Stomach (tissue), 9 donors: ENCODE data around the gene TLE6. TPM values are rescaled to one million over a fixed set of nuclear protein-coding genes. Genes with fewer than 3 reads are reported as not detected.

Experiments used
- DNase-seq, 2 donors: peaks; one replicate each; pipeline versions ENCODE4 v3.0.0 to v3.0.0-alpha.2; 2013 to 2019
- H3K27ac ChIP-seq, 5 donors: fragments of 200-600 bp in 4 of 5; sonication (generic) in 4 of 5; one replicate each; pipeline ENCODE4 v1.5.1; 2013 to 2019; ENCODE audit warnings: mild to moderate bottlenecking in 1 of 5, moderate library complexity in 1 of 5
- H3K27me3 ChIP-seq, 3 donors: fragments of 200-600 bp; sonication (generic); one replicate each; pipeline ENCODE4 v1.5.1; 2017 to 2019; ENCODE audit warnings: mixed run types in 1 of 3
- H3K36me3 ChIP-seq, 4 donors: fragments of 200-600 bp; sonication (generic); 1 replicate in 3 of 4; 2 replicates in 1 of 4; pipeline ENCODE4 v1.5.1; 2016 to 2019
- H3K4me1 ChIP-seq, 4 donors: fragments of 200-600 bp; sonication (generic); one replicate each; pipeline ENCODE4 v1.5.1; 2016 to 2019
- H3K4me3 ChIP-seq, 4 donors: fragments of 200-600 bp; sonication (generic) in 3 of 4; one replicate each; pipeline ENCODE4 v1.5.1; 2016 to 2019; ENCODE audit warnings: mild to moderate bottlenecking in 1 of 4
- H3K9me3 ChIP-seq, 4 donors: fragments of 200-600 bp; sonication (generic); one replicate each; pipeline ENCODE4 v1.5.1; 2016 to 2019
- EP300 ChIP-seq: sonication (generic); formaldehyde crosslinking; IDR thresholded peaks from one replicate; pipeline ENCODE4 v1.6.1; 2017; ENCODE audit warnings: antibody characterized with exemption
- POLR2A ChIP-seq, 4 donors: fragments of 450-650 bp; IDR thresholded peaks; one replicate each; pipeline ENCODE4 v1.6.1; 2016; ENCODE audit warnings: antibody characterized with exemption in 4 of 4, control low read depth in 2 of 4, mild to moderate bottlenecking in 1 of 4, moderate library complexity in 1 of 4
- POLR2AphosphoS5 ChIP-seq, 3 donors: sonication (generic); formaldehyde crosslinking; IDR thresholded peaks; one replicate each; pipeline ENCODE4 v1.6.1; 2016; ENCODE audit warnings: antibody characterized with exemption in 3 of 3
- WGBS, 5 donors: extraction: QIAGEN DNeasy Blood & Tissue Kit in 3 of 5; methylation state at CpG; one replicate each; pipeline versions ENCODE4 v1.1.5 to v1.1.7; 2013 to 2018; 5-methylcytosine and 5-hydroxymethylcytosine counted together
- intact Hi-C: fragments of 100-400 bp; cut with DNase I; formaldehyde crosslinking; loops from one replicate; pipeline ENCODE4 v1.15.1; 2023; ENCODE audit warnings: low total_unique reads
- polyA plus RNA-seq, 3 donors: library from polyadenylated mRNA; stranded (reverse); fragments of 200-250 nt; gene quantifications; one replicate each; pipeline ENCODE4 v1.2.3, GENCODE V29; 2013
- total RNA-seq, 5 donors: library from RNA; depleted of rRNA; stranded (reverse); fragments of >200 nt; gene quantifications; one replicate each; pipeline versions ENCODE4 v1.1.0 to v1.2.3, GENCODE V29; 2014 to 2016
- TF ChIP-seq, protein P1 (sequence below), 7 experiments: fragments of 450-650 bp in 4 of 7; fragments of 200-600 bp in 3 of 7; sonication (generic) in 3 of 7; IDR thresholded peaks; one replicate each; pipeline ENCODE4 v1.5.1; 2016 to 2019; ENCODE audit warnings: antibody characterized with exemption in 7 of 7, control low read depth in 2 of 7, mild to moderate bottlenecking in 1 of 7
- donor health status: healthy with polysubstance abuse.
- donor health status: Bipolar disorder and iron deficiency.
- donor health status: healthy.

Gene TLE6
- total and polyA plus RNA-seq, 8 donors: 0.31 to 7.0 (median 2.7) TPM; not detected in 1

DNA sequence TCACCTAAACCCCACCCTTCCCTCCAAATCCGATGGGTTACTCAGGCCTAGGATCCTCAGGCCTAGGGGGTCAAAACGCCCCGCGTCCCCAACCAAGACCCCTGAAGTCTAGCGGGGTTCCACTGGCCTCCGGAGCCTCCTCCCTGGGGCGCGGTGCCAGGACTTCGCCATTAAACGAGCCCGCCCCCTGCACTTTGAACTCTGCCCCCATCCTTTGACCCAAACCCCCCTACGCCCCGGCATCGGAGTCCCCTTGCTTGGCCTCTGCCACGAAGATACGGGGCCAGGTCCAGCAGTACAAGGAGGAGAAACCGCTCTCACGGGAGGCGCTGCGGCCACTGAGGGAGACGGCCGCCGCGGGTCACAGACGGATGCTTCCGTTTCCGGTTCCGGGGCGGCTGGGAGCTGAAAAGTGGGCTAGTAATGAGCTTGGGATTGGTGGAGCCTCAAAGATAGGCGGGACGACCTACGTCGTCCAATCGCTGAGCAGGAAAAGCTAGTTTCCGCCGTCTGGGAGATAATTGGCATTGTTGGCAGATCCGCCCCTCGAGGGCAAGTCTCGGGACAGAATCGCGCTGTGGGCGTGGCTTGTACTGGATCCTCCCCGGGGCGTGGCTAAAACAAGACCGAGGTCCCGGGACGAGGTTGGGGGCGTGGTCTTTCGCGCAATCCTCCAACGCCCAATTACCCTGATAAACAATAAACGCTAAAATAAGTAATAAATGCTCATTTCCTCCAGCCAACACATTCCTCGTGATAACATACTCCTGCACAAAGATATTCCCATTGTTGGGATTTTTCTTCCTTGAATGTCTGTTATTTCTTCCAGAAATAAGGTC, 26.9 kb upstream of the TLE6 start:
- H3K27ac ChIP-seq: peak overlapping the region; percentile 91 to 97 (median 95)
- WGBS, 5 donors: 0% methylated on average over 50 to 53 of the region's 53 CpGs
- H3K27me3 ChIP-seq: no peaks in the 10 kb centered on the region
- intact Hi-C loops: no loop called here
- H3K4me3 ChIP-seq: peak overlapping the region; percentile 67 to 76 (median 70)
- peak; percentile 100 for DNase-seq
- TF ChIP-seq EP300 (no peak), POLR2AphosphoS5 (IDR thresholded peaks at IDR 0.05) (peak; percentile 46 to 98 (median 96)), POLR2A (IDR thresholded peaks at IDR 0.05) (peak in 2 of 4 donors; percentile 70 to 84)
- TF ChIP-seq, protein P1, sequence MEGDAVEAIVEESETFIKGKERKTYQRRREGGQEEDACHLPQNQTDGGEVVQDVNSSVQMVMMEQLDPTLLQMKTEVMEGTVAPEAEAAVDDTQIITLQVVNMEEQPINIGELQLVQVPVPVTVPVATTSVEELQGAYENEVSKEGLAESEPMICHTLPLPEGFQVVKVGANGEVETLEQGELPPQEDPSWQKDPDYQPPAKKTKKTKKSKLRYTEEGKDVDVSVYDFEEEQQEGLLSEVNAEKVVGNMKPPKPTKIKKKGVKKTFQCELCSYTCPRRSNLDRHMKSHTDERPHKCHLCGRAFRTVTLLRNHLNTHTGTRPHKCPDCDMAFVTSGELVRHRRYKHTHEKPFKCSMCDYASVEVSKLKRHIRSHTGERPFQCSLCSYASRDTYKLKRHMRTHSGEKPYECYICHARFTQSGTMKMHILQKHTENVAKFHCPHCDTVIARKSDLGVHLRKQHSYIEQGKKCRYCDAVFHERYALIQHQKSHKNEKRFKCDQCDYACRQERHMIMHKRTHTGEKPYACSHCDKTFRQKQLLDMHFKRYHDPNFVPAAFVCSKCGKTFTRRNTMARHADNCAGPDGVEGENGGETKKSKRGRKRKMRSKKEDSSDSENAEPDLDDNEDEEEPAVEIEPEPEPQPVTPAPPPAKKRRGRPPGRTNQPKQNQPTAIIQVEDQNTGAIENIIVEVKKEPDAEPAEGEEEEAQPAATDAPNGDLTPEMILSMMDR (IDR thresholded peaks at IDR 0.05): no peak
- no peaks in the 10 kb centered on the region for H3K9me3 ChIP-seq
- H3K36me3 ChIP-seq: no peaks in the 10 kb centered on the region
- peaks cover 15 to 51% (median 41%) of the 10 kb centered on the region in 4 donors for H3K4me1 ChIP-seq

DNA sequence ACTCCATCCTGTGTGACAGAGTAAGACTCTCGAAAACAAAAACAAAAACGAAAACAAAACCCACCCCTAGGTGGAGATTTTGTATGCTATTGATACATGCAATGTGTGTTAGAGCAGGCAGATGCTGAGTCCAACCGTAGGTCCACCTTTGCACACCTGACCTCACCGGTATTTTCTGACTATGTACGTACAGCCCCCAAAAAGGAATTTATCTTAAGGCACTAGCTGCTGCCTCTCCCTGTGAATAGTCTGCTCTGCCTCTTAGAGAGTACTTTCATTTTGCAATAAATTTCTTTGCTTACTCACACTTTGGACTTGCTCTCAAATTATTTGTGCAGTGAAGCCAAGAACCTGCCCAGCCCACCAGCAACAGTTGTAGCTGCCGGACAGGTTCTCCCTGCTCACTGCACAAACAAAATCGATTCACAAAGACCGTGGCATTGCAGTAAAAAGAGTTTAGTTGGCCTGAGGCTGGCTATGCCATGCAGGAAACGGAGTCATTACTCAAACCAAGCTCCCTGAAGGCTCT, 24.3 kb upstream of the TLE6 start:
- Histone ChIP-seq H3K27me3 (no peaks in the 10 kb centered on the region), H3K9me3 (no peaks in the 10 kb centered on the region), H3K4me3 (peak overlapping the region; percentile 7 to 24 (median 22)), H3K4me1 (peaks cover 15 to 43% (median 34%) of the 10 kb centered on the region in 4 donors), H3K36me3 (no peaks in the 10 kb centered on the region), H3K27ac (peak overlapping the region; percentile 71 to 97 (median 82))
- peak; percentile 85 to 94 for DNase-seq
- WGBS, 5 donors: 19 to 35% (median 25%) methylated on average over 9 of the region's 9 CpGs
- intact Hi-C loops: no loop called here
- TF ChIP-seq EP300: no peak
- TF ChIP-seq POLR2AphosphoS5 (IDR thresholded peaks at IDR 0.05): peak; percentile 9 to 59 (median 30)

DNA sequence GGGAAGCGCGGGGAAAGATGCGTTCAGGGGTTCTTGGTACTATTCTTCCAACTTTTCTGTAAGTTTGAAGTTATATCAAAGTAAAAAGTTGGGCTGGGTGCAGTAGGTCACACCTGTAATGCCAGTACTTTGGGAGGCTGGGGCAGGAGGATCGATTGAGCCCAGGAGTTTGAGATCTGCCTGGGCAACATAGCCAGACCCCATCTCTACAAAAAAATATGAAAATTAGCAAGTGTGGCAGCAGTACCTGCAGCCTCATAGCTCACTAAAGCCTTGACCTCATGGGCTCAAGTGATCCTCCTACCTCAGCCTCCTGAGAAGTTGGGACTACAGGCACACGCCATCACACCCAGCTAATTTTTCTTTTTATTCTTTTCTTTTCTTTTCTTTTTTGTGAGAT, 20.2 kb upstream of the TLE6 start:
- Histone ChIP-seq H3K27ac (no peak overlapping the region), H3K4me1 (peaks cover 5 to 24% (median 15%) of the 10 kb centered on the region in 4 donors), H3K36me3 (no peaks in the 10 kb centered on the region), H3K4me3 (no peak overlapping the region), H3K9me3 (no peaks in the 10 kb centered on the region), H3K27me3 (no peaks in the 10 kb centered on the region)
- intact Hi-C loops: loop anchor here (5.0 kb wide), 1 partner anchor 215 kb away; no protein-coding TSS in a partner anchor
- no peak for DNase-seq
- 75 to 93% (median 85%) methylated on average over 5 of the region's 5 CpGs for WGBS, 5 donors
- TF ChIP-seq, protein P1 (IDR thresholded peaks at IDR 0.05): no peak
- no peak for TF ChIP-seq POLR2AphosphoS5 (IDR thresholded peaks at IDR 0.05)
- no peak for TF ChIP-seq POLR2A (IDR thresholded peaks at IDR 0.05)
- TF ChIP-seq EP300: no peak

DNA sequence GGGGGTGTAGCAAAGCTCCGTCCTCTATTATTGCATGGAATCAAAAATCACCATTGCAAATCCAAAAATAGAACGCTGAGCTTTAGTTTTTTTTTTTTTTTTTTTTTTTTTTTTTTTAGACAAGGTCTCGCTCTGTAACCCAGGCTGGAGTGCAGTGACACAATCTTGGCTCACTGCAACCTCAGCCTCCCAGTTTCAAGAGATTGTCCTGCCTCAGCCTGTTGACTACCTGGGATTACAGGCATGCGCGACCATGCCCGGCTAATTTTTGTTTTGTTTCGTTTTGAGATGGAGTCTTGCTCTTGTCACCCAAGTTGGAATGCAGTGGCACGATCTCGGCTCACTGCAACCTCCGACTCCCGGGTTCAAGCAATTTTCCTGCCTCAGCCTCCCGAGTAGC, 17.2 kb upstream of the TLE6 start:
- Histone ChIP-seq H3K9me3 (no peaks in the 10 kb centered on the region), H3K27ac (no peak overlapping the region), H3K4me3 (no peak overlapping the region), H3K27me3 (no peaks in the 10 kb centered on the region), H3K4me1 (peaks cover 0 to 10% (median 4%) of the 10 kb centered on the region in 4 donors), H3K36me3 (no peaks in the 10 kb centered on the region)
- WGBS, 5 donors: 83 to 92% (median 84%) methylated on average over 12 of the region's 12 CpGs
- TF ChIP-seq, protein P1 (IDR thresholded peaks at IDR 0.05): no peak
- TF ChIP-seq POLR2A (IDR thresholded peaks at IDR 0.05) (no peak), POLR2AphosphoS5 (IDR thresholded peaks at IDR 0.05) (no peak), EP300 (no peak)
- intact Hi-C loops: loop anchor here (5.0 kb wide), 1 partner anchor 147 kb away; no protein-coding TSS in a partner anchor
- no peak for DNase-seq
